NT2/D1 (cell line): Measurements from ENCODE around the gene INKA2.

Experiments
- SUZ12 ChIP-seq: IDR thresholded peaks from 2 replicates; pipeline ENCODE4 v1.6.1; 2011; ENCODE audit not compliant: insufficient read length, insufficient read depth; ENCODE audit errors: extremely low read depth
- YY1 ChIP-seq: IDR thresholded peaks from 2 replicates; pipeline ENCODE4 v1.6.1; 2011; ENCODE audit not compliant: insufficient read length, insufficient read depth
- ZNF274 ChIP-seq: IDR thresholded peaks from 2 replicates; pipeline ENCODE4 v1.6.1; 2011; ENCODE audit warnings: mild to moderate bottlenecking, low read depth, low read length

DNA sequence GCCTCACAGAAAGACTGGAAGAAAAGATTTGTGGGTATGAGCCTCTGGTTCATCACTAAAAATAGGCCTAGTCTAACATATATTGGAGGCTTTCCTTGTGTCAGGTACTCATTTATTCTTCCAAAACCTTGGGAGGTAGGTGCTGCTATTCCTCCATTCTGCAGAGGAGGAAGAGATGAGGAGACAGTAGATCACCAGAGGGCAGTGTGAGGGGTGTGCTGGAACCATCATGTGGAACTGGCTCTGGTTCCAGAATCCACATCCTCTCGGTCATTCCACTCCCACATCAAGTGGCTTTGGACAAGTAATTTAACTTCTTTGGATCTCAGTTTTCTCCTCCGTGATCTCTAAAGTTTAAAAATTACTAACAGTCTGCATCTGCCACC, 7.4 kb upstream of the INKA2 start:
- TF ChIP-seq YY1 (no peak), ZNF274 (no peak), SUZ12 (no peak)
